ENCODE results near the gene RBM20. TPM values are rescaled to one million over a fixed set of nuclear protein-coding genes. Genes with fewer than 3 reads are reported as not detected.

Gene RBM20
- polyA plus RNA-seq, 1 donor (not counting 4 experiments of a cell fraction or from before 2014, with no cell fraction given) = 0.01 TPM

- H3K79me2 ChIP-seq (ENCODE audit: control insufficient read depth, insufficient read depth, low read length) = no peaks in the 10 kb centered on the region
- FAIRE-seq (no peak), DNase-seq (ENCODE audit: low read depth, low spot score) (no peak)
- no peak overlapping the region for H2AFZ ChIP-seq (ENCODE audit: control insufficient read depth, low read length)
- no peak overlapping the region for H3K4me2 ChIP-seq (ENCODE audit: control insufficient read depth, extremely low read depth, insufficient read depth, low read depth, low read length)
- dilution Hi-C loops (cut with MboI; ENCODE audit: extremely low pct_ligation_motif_present, low sequenced_read_pairs) = no loop called here
- no peaks in the 10 kb centered on the region for H3K9me1 ChIP-seq (ENCODE audit: control insufficient read depth, extremely low read depth, insufficient read depth, low read length)
- no peaks in the 10 kb centered on the region for H3K36me3 ChIP-seq (ENCODE audit: control insufficient read depth in 2 of 2, extremely low read depth in 1 of 2, insufficient read depth in 2 of 2, low read length in 2 of 2)
- no peak overlapping the region for H3K9ac ChIP-seq (ENCODE audit: control insufficient read depth, extremely low read depth, insufficient read depth, low read length)
- no peaks in the 10 kb centered on the region for H4K20me1 ChIP-seq (ENCODE audit: control insufficient read depth, extremely low read depth, insufficient read depth, low read length)
- H3K27me3 ChIP-seq (ENCODE audit: control insufficient read depth, extremely low read depth, insufficient read depth, low read length) = no peaks in the 10 kb centered on the region
- no peak for TF ChIP-seq EZH2 (IDR thresholded peaks at IDR 0.05; ENCODE audit: low read length)
- TF ChIP-seq CTCF (optimal IDR thresholded peaks at IDR 0.05 in 1 of 3, IDR thresholded peaks at IDR 0.05 in 1 of 3, conservative IDR thresholded peaks at IDR 0.05 in 1 of 3; ENCODE audit: extremely low read depth in 1 of 3, insufficient read depth in 2 of 3, low read length in 3 of 3) = no peak
- H3K27ac ChIP-seq (ENCODE audit: control insufficient read depth, insufficient read depth, low read length) = no peak overlapping the region
- no peak overlapping the region for H3K4me3 ChIP-seq (ENCODE audit: control insufficient read depth in 2 of 3, extremely low read depth in 1 of 3, insufficient read depth in 2 of 3, low read depth in 1 of 3, low read length in 3 of 3)
- H3K9me3 ChIP-seq (ENCODE audit: control insufficient read depth, low read depth, low read length) = no peaks in the 10 kb centered on the region
- no peaks in the 10 kb centered on the region for H3K4me1 ChIP-seq (ENCODE audit: control insufficient read depth, extremely low read depth, insufficient read depth, low read length)
Measured at GRCh38 chr10:110682348-110682747, 38.2 kb downstream of the RBM20 start.

- no peaks in the 10 kb centered on the region for H3K9me1 ChIP-seq (ENCODE audit: control insufficient read depth, extremely low read depth, insufficient read depth, low read length)
- H3K36me3 ChIP-seq (ENCODE audit: control insufficient read depth in 2 of 2, extremely low read depth in 1 of 2, insufficient read depth in 2 of 2, low read length in 2 of 2) = no peaks in the 10 kb centered on the region
- dilution Hi-C loops (cut with MboI; ENCODE audit: extremely low pct_ligation_motif_present, low sequenced_read_pairs) = no loop called here
- no peaks in the 10 kb centered on the region for H3K79me2 ChIP-seq (ENCODE audit: control insufficient read depth, insufficient read depth, low read length)
- no peak overlapping the region for H3K9ac ChIP-seq (ENCODE audit: control insufficient read depth, extremely low read depth, insufficient read depth, low read length)
- H3K4me2 ChIP-seq (ENCODE audit: control insufficient read depth, extremely low read depth, insufficient read depth, low read depth, low read length) = no peak overlapping the region
- no peak overlapping the region for H3K27ac ChIP-seq (ENCODE audit: control insufficient read depth, insufficient read depth, low read length)
- DNase-seq (ENCODE audit: low read depth, low spot score) = no peak
- H2AFZ ChIP-seq (ENCODE audit: control insufficient read depth, low read length) = no peak overlapping the region
- TF ChIP-seq EZH2 (IDR thresholded peaks at IDR 0.05; ENCODE audit: low read length) (no peak), CTCF (optimal IDR thresholded peaks at IDR 0.05 in 1 of 3, IDR thresholded peaks at IDR 0.05 in 1 of 3, conservative IDR thresholded peaks at IDR 0.05 in 1 of 3; ENCODE audit: extremely low read depth in 1 of 3, insufficient read depth in 2 of 3, low read length in 3 of 3) (no peak)
- FAIRE-seq = no peak
- H3K9me3 ChIP-seq (ENCODE audit: control insufficient read depth, low read depth, low read length) = no peaks in the 10 kb centered on the region
- H3K4me3 ChIP-seq (ENCODE audit: control insufficient read depth in 2 of 3, extremely low read depth in 1 of 3, insufficient read depth in 2 of 3, low read depth in 1 of 3, low read length in 3 of 3) = no peak overlapping the region
- H3K27me3 ChIP-seq (ENCODE audit: control insufficient read depth, extremely low read depth, insufficient read depth, low read length) = peaks cover 5% of the 10 kb centered on the region
- no peaks in the 10 kb centered on the region for H4K20me1 ChIP-seq (ENCODE audit: control insufficient read depth, extremely low read depth, insufficient read depth, low read length)
- H3K4me1 ChIP-seq (ENCODE audit: control insufficient read depth, extremely low read depth, insufficient read depth, low read length) = no peaks in the 10 kb centered on the region
Measured at GRCh38 chr10:110684800-110685446, 40.8 kb downstream of the RBM20 start.

Measured in keratinocyte (primary cell).